Bone marrow (tissue), 2 donors: ENCODE data around the gene CCDC34.

Source experiments
- DNase-seq, 2 donors: peaks; one replicate each; lab custom pipeline; 2025; lab: John Stamatoyannopoulos, UW

CCDC34 gene

DNA sequence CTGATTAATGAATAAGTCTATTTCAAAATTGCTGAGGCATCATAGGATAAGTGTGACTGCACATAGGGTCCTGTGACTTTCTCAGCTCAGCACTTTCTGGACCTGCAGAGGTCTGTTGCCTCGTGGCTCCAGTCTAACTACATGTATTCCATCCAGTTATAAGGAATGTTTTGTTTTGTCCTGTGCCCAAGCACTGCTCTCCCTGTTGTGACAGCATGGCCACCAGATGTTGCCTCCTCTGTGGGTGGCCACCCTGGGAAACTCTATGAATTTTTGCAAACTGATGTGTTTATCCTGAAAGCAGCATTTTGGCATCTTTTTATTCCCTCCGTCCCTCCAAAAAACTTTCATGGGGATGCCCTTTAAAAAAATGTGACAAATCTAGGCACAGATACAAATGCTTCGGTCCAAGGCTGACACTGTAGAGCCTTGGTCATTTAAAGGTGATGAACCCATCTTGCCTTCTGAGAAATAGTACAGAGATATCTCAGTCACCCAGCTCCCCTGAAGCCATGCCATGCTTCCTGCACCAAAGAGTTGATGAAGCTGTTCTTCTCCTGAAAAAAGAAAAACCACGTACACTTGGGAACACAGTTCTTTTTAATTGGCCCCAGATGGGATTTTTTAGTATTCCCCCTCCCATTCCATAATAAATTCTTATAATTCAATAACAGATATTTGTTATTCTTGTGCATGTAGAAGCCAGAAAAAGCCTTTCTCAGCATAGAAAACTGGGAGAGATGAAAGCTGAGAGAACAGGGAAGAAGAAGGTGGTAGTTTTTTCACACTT is 72.6 kb downstream of the CCDC34 start:
- DNase-seq: no peak
